Measurements from ENCODE around the gene LCN10. TPM values are rescaled to one million over a fixed set of nuclear protein-coding genes. Genes with fewer than 3 reads are reported as not detected.

LCN10 gene
- total and polyA plus RNA-seq, 2 of the 13 experiments (the other 11 are each of a cell fraction or from before 2014, with no cell fraction given), result 0.53 to 0.61 TPM

DNA sequence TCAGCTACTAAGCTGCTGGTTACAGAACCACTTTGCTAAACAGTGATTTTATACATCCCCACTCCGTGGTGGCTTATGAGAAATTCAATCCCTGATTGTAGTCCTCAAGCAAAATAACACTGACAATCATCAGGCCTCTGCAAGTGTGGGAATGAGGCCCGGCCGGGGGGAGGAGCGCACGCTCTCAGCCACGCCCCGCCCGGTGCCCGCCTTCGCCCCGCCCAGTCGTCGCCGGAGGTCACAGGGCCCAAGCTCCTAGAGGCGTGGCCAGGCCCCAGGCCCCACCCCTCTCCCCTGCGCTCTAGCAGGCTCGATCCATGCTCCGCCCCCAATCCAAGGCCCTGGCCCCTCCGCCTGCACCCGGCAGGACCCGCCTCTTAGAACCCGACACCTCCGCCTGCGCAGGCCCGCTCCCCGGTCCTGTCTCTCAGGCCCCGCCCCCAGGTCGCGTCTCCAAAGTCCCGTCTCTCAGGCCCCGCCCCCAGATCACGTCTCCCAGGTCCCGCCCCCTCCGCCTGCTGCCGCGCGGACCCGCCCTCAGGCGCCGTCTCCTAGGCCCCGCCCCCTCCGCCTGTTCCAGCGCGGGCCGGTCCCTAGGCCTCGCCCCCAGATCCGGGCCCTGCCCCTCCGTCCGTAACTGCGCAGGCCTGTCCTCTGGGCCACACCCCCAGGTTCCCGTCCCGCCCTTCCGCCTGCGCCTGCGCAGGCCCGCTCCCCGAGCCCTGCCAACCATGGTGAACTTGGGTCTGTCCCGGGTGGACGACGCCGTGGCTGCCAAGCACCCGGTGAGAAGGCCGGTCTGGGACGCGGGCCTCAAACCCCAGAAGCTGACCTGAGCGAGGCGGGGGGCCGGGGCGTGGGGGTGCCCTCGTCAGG, 48.1 kb upstream of the LCN10 start, which contains the start of gene TMEM141 (continued):
- TF ChIP-seq, protein P1, sequence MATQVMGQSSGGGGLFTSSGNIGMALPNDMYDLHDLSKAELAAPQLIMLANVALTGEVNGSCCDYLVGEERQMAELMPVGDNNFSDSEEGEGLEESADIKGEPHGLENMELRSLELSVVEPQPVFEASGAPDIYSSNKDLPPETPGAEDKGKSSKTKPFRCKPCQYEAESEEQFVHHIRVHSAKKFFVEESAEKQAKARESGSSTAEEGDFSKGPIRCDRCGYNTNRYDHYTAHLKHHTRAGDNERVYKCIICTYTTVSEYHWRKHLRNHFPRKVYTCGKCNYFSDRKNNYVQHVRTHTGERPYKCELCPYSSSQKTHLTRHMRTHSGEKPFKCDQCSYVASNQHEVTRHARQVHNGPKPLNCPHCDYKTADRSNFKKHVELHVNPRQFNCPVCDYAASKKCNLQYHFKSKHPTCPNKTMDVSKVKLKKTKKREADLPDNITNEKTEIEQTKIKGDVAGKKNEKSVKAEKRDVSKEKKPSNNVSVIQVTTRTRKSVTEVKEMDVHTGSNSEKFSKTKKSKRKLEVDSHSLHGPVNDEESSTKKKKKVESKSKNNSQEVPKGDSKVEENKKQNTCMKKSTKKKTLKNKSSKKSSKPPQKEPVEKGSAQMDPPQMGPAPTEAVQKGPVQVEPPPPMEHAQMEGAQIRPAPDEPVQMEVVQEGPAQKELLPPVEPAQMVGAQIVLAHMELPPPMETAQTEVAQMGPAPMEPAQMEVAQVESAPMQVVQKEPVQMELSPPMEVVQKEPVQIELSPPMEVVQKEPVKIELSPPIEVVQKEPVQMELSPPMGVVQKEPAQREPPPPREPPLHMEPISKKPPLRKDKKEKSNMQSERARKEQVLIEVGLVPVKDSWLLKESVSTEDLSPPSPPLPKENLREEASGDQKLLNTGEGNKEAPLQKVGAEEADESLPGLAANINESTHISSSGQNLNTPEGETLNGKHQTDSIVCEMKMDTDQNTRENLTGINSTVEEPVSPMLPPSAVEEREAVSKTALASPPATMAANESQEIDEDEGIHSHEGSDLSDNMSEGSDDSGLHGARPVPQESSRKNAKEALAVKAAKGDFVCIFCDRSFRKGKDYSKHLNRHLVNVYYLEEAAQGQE (IDR thresholded peaks at IDR 0.05; ENCODE audit: borderline replicate concordance in 1 of 2, low read depth in 1 of 2, low read length in 2 of 2), result peak in 1 of 2 experiments; percentile 58; a peak in 1 of 4 replicates
- TF ChIP-seq ADNP (CRISPR knock-in tag; IDR thresholded peaks at IDR 0.05) (no peak), ELF3 (CRISPR knock-in tag; IDR thresholded peaks at IDR 0.05) (peak; percentile 54), TBP (CRISPR knock-in tag; IDR thresholded peaks at IDR 0.05) (no peak), ZNF33B (CRISPR knock-in tag; IDR thresholded peaks at IDR 0.05) (peak; percentile 83; the same call in 1 of the 2 replicates), ZNF589 (CRISPR knock-in tag; conservative IDR thresholded peaks at IDR 0.05) (peak; percentile 5; the same call in 1 of the 2 replicates), ZNF672 (CRISPR knock-in tag; IDR thresholded peaks at IDR 0.05) (no peak), HNRNPUL1 (IDR thresholded peaks at IDR 0.05; ENCODE audit: low read depth, low read length) (no peak), MIER3 (CRISPR knock-in tag; IDR thresholded peaks at IDR 0.05; ENCODE audit: borderline replicate concordance) (peak; percentile 53; the same call in 1 of the 2 replicates), ZNF543 (CRISPR knock-in tag; IDR thresholded peaks at IDR 0.05) (no peak), SOX5 (CRISPR knock-in tag; IDR thresholded peaks at IDR 0.05; ENCODE audit: borderline replicate concordance) (no peak), ZNF530 (CRISPR knock-in tag; IDR thresholded peaks at IDR 0.05; ENCODE audit: low read depth) (no peak), NFIC (IDR thresholded peaks at IDR 0.05; ENCODE audit: low read length) (no peak), TGIF2 (CRISPR knock-in tag; IDR thresholded peaks at IDR 0.05) (peak; percentile 31; the same call in 1 of the 2 replicates), SP5 (CRISPR knock-in tag; IDR thresholded peaks at IDR 0.05; ENCODE audit: borderline replicate concordance, low read depth) (peak; percentile 77), SP4 (CRISPR knock-in tag; IDR thresholded peaks at IDR 0.05) (peak; percentile 90), HMG20A (CRISPR knock-in tag; IDR thresholded peaks at IDR 0.05; ENCODE audit: borderline replicate concordance) (no peak), SP140L (CRISPR knock-in tag; IDR thresholded peaks at IDR 0.05; ENCODE audit: borderline replicate concordance) (no peak)
- TF ChIP-seq, protein P2, sequence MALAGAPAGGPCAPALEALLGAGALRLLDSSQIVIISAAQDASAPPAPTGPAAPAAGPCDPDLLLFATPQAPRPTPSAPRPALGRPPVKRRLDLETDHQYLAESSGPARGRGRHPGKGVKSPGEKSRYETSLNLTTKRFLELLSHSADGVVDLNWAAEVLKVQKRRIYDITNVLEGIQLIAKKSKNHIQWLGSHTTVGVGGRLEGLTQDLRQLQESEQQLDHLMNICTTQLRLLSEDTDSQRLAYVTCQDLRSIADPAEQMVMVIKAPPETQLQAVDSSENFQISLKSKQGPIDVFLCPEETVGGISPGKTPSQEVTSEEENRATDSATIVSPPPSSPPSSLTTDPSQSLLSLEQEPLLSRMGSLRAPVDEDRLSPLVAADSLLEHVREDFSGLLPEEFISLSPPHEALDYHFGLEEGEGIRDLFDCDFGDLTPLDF (CRISPR knock-in tag; IDR thresholded peaks at IDR 0.05), result no peak
- TF ChIP-seq, protein P3, sequence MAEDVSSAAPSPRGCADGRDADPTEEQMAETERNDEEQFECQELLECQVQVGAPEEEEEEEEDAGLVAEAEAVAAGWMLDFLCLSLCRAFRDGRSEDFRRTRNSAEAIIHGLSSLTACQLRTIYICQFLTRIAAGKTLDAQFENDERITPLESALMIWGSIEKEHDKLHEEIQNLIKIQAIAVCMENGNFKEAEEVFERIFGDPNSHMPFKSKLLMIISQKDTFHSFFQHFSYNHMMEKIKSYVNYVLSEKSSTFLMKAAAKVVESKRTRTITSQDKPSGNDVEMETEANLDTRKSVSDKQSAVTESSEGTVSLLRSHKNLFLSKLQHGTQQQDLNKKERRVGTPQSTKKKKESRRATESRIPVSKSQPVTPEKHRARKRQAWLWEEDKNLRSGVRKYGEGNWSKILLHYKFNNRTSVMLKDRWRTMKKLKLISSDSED (CRISPR knock-in tag; IDR thresholded peaks at IDR 0.05), result no peak
- TF ChIP-seq, protein P4, sequence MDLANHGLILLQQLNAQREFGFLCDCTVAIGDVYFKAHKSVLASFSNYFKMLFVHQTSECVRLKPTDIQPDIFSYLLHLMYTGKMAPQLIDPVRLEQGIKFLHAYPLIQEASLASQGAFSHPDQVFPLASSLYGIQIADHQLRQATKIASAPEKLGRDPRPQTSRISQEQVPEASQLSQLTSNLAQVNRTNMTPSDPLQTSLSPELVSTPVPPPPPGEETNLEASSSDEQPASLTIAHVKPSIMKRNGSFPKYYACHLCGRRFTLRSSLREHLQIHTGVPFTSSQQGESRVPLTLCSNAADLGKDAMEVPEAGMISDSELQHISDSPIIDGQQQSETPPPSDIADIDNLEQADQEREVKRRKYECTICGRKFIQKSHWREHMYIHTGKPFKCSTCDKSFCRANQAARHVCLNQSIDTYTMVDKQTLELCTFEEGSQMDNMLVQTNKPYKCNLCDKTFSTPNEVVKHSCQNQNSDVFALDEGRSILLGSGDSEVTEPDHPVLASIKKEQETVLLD (CRISPR knock-in tag; IDR thresholded peaks at IDR 0.05; ENCODE audit: low read depth), result 0 out of 2 replicates have a peak, but pooled peaks have one; percentile 27
